ENCODE results near the gene SCT. TPM values are rescaled to one million over a fixed set of nuclear protein-coding genes. Genes with fewer than 3 reads are reported as not detected.

Gene SCT
- total RNA-seq, 4 donors from 2014 or later = not detected

- Histone ChIP-seq H3K27ac (replicated peaks in 1 of 4) (no peak overlapping the region), H3K9me3 (no peaks in the 10 kb centered on the region), H3K4me3 (no peak overlapping the region), H3K4me1 (peaks cover 17 to 37% (median 31%) of the 10 kb centered on the region in 4 donors), H3K36me3 (peaks cover 84 to 100% (median 97%) of the 10 kb centered on the region in 4 donors), H3K27me3 (no peaks in the 10 kb centered on the region)
- intact Hi-C loops (cut with DNase I) = no loop called here
- WGBS = 95% methylated on average over 4 of the region's 28 CpGs
- TF ChIP-seq POLR2AphosphoS5 (IDR thresholded peaks at IDR 0.05) = no peak
- no peak for TF ChIP-seq EP300 (IDR thresholded peaks at IDR 0.05)
- no peak for TF ChIP-seq POLR2A (IDR thresholded peaks at IDR 0.05; ENCODE audit: low read depth)
- DNase-seq (ENCODE audit: extremely low spot score) = no peak
These were observed 17.6 kb downstream of the SCT start for GRCh38 chr11:609341-609811.

GRCh38 chr11:608791-609251 lies 18.2 kb downstream of the SCT start:
- intact Hi-C loops (cut with DNase I) = no loop called here
- Histone ChIP-seq H3K4me1 (peaks cover 12 to 31% (median 26%) of the 10 kb centered on the region in 4 donors), H3K27me3 (no peaks in the 10 kb centered on the region), H3K9me3 (no peaks in the 10 kb centered on the region), H3K27ac (replicated peaks in 1 of 4) (peak overlapping the region in 1 of 4 donors; percentile 15), H3K4me3 (no peak overlapping the region), H3K36me3 (peaks cover 88 to 100% (median 98%) of the 10 kb centered on the region in 4 donors)
- DNase-seq (ENCODE audit: extremely low spot score) = no peak
- TF ChIP-seq CTCF (IDR thresholded peaks at IDR 0.05) (no peak), EP300 (IDR thresholded peaks at IDR 0.05) (no peak), POLR2AphosphoS5 (IDR thresholded peaks at IDR 0.05) (no peak), POLR2A (IDR thresholded peaks at IDR 0.05; ENCODE audit: low read depth) (no peak)
- 81% methylated on average over 28 of the region's 28 CpGs for WGBS

- no peaks in the 10 kb centered on the region for H3K9me3 ChIP-seq
- no peak for DNase-seq (ENCODE audit: extremely low spot score)
- H3K4me1 ChIP-seq = peaks cover 7 to 25% (median 19%) of the 10 kb centered on the region in 4 donors
- no peak overlapping the region for H3K4me3 ChIP-seq
- intact Hi-C loops (cut with DNase I) = no loop called here
- no peak for TF ChIP-seq CTCF (IDR thresholded peaks at IDR 0.05)
- TF ChIP-seq POLR2A (IDR thresholded peaks at IDR 0.05; ENCODE audit: low read depth) = no peak
- TF ChIP-seq POLR2AphosphoS5 (IDR thresholded peaks at IDR 0.05) = no peak
- TF ChIP-seq EP300 (IDR thresholded peaks at IDR 0.05) = no peak
- no peaks in the 10 kb centered on the region for H3K27me3 ChIP-seq
- no peak overlapping the region for H3K27ac ChIP-seq (replicated peaks in 1 of 4)
- 91% methylated on average over 34 of the region's 45 CpGs for WGBS
- peaks cover 90 to 100% (median 99%) of the 10 kb centered on the region in 4 donors for H3K36me3 ChIP-seq
These were observed 18.9 kb downstream of the SCT start for GRCh38 chr11:607971-608659.

- DNase-seq (ENCODE audit: extremely low spot score) = no peak
- Histone ChIP-seq H3K4me3 (no peak overlapping the region), H3K27me3 (no peaks in the 10 kb centered on the region), H3K4me1 (peaks cover 4 to 16% (median 11%) of the 10 kb centered on the region in 4 donors), H3K27ac (replicated peaks in 1 of 4) (peak overlapping the region; percentile 55 to 79 (median 70)), H3K9me3 (no peaks in the 10 kb centered on the region), H3K36me3 (peaks cover 90 to 100% (median 99%) of the 10 kb centered on the region in 4 donors)
- 90% methylated on average over 26 of the region's 35 CpGs for WGBS
- intact Hi-C loops (cut with DNase I) = no loop called here
- no peak for TF ChIP-seq POLR2AphosphoS5 (IDR thresholded peaks at IDR 0.05)
- TF ChIP-seq EP300 (IDR thresholded peaks at IDR 0.05) = no peak
- TF ChIP-seq POLR2A (IDR thresholded peaks at IDR 0.05; ENCODE audit: low read depth) = no peak
- no peak for TF ChIP-seq CTCF (IDR thresholded peaks at IDR 0.05)
These were observed 19.8 kb downstream of the SCT start for GRCh38 chr11:607020-607780.

- Histone ChIP-seq H3K27ac (replicated peaks in 1 of 4) (peak overlapping the region; percentile 55 to 79 (median 70)), H3K4me1 (peaks cover 4 to 14% (median 10%) of the 10 kb centered on the region in 4 donors), H3K4me3 (no peak overlapping the region), H3K9me3 (no peaks in the 10 kb centered on the region), H3K36me3 (peaks cover 92 to 100% (median 99%) of the 10 kb centered on the region in 4 donors), H3K27me3 (no peaks in the 10 kb centered on the region)
- no peak for TF ChIP-seq CTCF (IDR thresholded peaks at IDR 0.05)
- no peak for TF ChIP-seq EP300 (IDR thresholded peaks at IDR 0.05)
- TF ChIP-seq POLR2A (IDR thresholded peaks at IDR 0.05; ENCODE audit: low read depth) = no peak
- TF ChIP-seq POLR2AphosphoS5 (IDR thresholded peaks at IDR 0.05) = peak; percentile 36 to 59
- 73% methylated on average over 14 of the region's 19 CpGs for WGBS
- DNase-seq (ENCODE audit: extremely low spot score) = no peak
- intact Hi-C loops (cut with DNase I) = no loop called here
These were observed 20.7 kb downstream of the SCT start for GRCh38 chr11:606245-606644.

Data from esophagus muscularis mucosa (tissue), 4 donors.